ENCODE measurements around the gene NOSIP. TPM values are rescaled to one million over a fixed set of nuclear protein-coding genes. Genes with fewer than 3 reads are reported as not detected.

NOSIP gene
- polyA plus RNA-seq, 1 of the 3 experiments (the other 2 are of a cell fraction), result 128 TPM

GRCh38 chr19:49596407-49596806, 16.1 kb upstream of the NOSIP start (continued):
- TF ChIP-seq EZH2phosphoT487 (IDR thresholded peaks at IDR 0.05; ENCODE audit: borderline replicate concordance, low read depth), result no peak

- H4K20me1 ChIP-seq (ENCODE audit: insufficient read depth), result peaks cover 50% of the 10 kb centered on the region
- no peak overlapping the region for H3K27ac ChIP-seq (ENCODE audit: low read depth in 2 of 2, low read length in 1 of 2)
- CTCF ChIA-PET, result interaction anchor here (0.8 to 1.8 kb wide), 4 partner anchors 44 to 82 kb away, joined by 3 to 8 read pairs (median 4); partner anchors contain the start of gene RRAS
- no peak for DNase-seq
- WGBS (ENCODE audit: low lambda C conversion rate), result 94% methylated on average over 19 of the region's 32 CpGs
- no peaks in the 10 kb centered on the region for H3K27me3 ChIP-seq (ENCODE audit: insufficient read depth)
- H3K4me3 ChIP-seq (ENCODE audit: low read depth in 2 of 2, low read length in 1 of 2), result no peak overlapping the region
- no peak overlapping the region for H2AFZ ChIP-seq (ENCODE audit: low read depth)
- no peaks in the 10 kb centered on the region for H3K9me2 ChIP-seq
- H3K9ac ChIP-seq, result no peak overlapping the region
- POLR2A ChIA-PET, result no interaction called here
- TF ChIP-seq GABPA (IDR thresholded peaks at IDR 0.05; ENCODE audit: low read depth) (no peak), NFIC (IDR thresholded peaks at IDR 0.05; ENCODE audit: borderline replicate concordance) (no peak), TAF1 (IDR thresholded peaks at IDR 0.05; ENCODE audit: borderline replicate concordance, low read depth, low read length) (no peak), SMC3 (IDR thresholded peaks at IDR 0.05; ENCODE audit: low read depth, low read length) (no peak), TCF12 (IDR thresholded peaks at IDR 0.05) (no peak), RCOR1 (IDR thresholded peaks at IDR 0.05; ENCODE audit: low read length) (no peak), FOSL2 (IDR thresholded peaks at IDR 0.05; ENCODE audit: borderline replicate concordance, low read depth) (no peak), MEF2A (IDR thresholded peaks at IDR 0.05; ENCODE audit: borderline replicate concordance, low read depth) (no peak), RAD21 (IDR thresholded peaks at IDR 0.05; ENCODE audit: low read length) (no peak), TEAD4 (IDR thresholded peaks at IDR 0.05; ENCODE audit: borderline replicate concordance, insufficient read depth) (no peak), MXI1 (IDR thresholded peaks at IDR 0.05; ENCODE audit: low read depth, low read length) (no peak), MAX (IDR thresholded peaks at IDR 0.05; ENCODE audit: low read depth) (no peak), ELF1 (IDR thresholded peaks at IDR 0.05) (no peak), FOXM1 (IDR thresholded peaks at IDR 0.05; ENCODE audit: low read depth) (no peak), NRF1 (IDR thresholded peaks at IDR 0.05; ENCODE audit: low read depth, low read length) (no peak), RFX5 (IDR thresholded peaks at IDR 0.05; ENCODE audit: low read length) (no peak)
- H3F3A ChIP-seq (replicated peaks; ENCODE audit: insufficient read depth), result peaks cover 20% of the 10 kb centered on the region
- peaks cover 76% of the 10 kb centered on the region for H3K79me2 ChIP-seq (ENCODE audit: insufficient read depth)
- no peak overlapping the region for H3K4me2 ChIP-seq
- peaks cover 32 to 56% of the 10 kb centered on the region in 2 experiments for H3K36me3 ChIP-seq (replicated peaks in 1 of 2; ENCODE audit: control insufficient read depth in 1 of 2, insufficient read depth in 2 of 2, low read length in 1 of 2)
- no peaks in the 10 kb centered on the region for H3K9me3 ChIP-seq
- peaks cover 0 to 12% of the 10 kb centered on the region in 2 experiments; a peak in 1 of 4 replicates for H3K4me1 ChIP-seq (ENCODE audit: control insufficient read depth in 1 of 2, insufficient read depth in 2 of 2, low read depth in 1 of 2, low read length in 1 of 2)
Measured at GRCh38 chr19:49595819-49596404, 15.6 kb upstream of the NOSIP start.
